Upper lobe of left lung (tissue), 6 donors: ENCODE data around the gene ASMTL. TPM values are rescaled to one million over a fixed set of nuclear protein-coding genes. Genes with fewer than 3 reads are reported as not detected.
"Not testable (repeated sequence)": the region's sequence is repeated elsewhere in the genome, so short reads cannot be mapped to it uniquely, and the experiment has no call there.

Source experiments
- ATAC-seq, 2 donors: fragments of 200-7000 bp; cut with Tn5 transposase; one replicate each; pipeline ENCODE4 v1.9.1; 2022; ENCODE audit warnings: mild to moderate bottlenecking in 2 of 2, moderate library complexity in 2 of 2; ENCODE audit not compliant: low FRiP score in 2 of 2
- DNase-seq, 2 donors: peaks; one replicate each; pipeline ENCODE4 v3.0.0-alpha.2; 2019 to 2020
- H3K27ac ChIP-seq, 4 donors: fragments of 200-600 bp; sonication (generic); one replicate each; pipeline ENCODE4 v1.5.1; 2016 to 2019
- H3K27me3 ChIP-seq, 4 donors: fragments of 200-600 bp; sonication (generic); one replicate each; pipeline ENCODE4 v1.5.1; 2017 to 2019
- H3K36me3 ChIP-seq, 4 donors: fragments of 200-600 bp; sonication (generic); one replicate each; pipeline ENCODE4 v1.5.1; 2016 to 2019
- H3K4me1 ChIP-seq, 4 donors: fragments of 200-600 bp; sonication (generic); one replicate each; pipeline ENCODE4 v1.5.1; 2018 to 2019
- H3K4me3 ChIP-seq, 4 donors: fragments of 200-600 bp; sonication (generic); one replicate each; pipeline ENCODE4 v1.5.1; 2017 to 2019; ENCODE audit warnings: mild to moderate bottlenecking in 2 of 4, moderate library complexity in 1 of 4
- H3K9me3 ChIP-seq, 4 donors: fragments of 200-600 bp; sonication (generic); one replicate each; pipeline ENCODE4 v1.5.1; 2018 to 2019
- EP300 ChIP-seq, 4 donors: sonication (generic); formaldehyde crosslinking; IDR thresholded peaks; one replicate each; pipeline ENCODE4 v1.5.1; 2017; ENCODE audit warnings: antibody characterized with exemption in 4 of 4, control low read depth in 2 of 4
- POLR2A ChIP-seq, 4 donors: fragments of 450-650 bp; IDR thresholded peaks; one replicate each; pipeline ENCODE4 v1.5.1; 2016 to 2017; ENCODE audit warnings: antibody characterized with exemption in 4 of 4, mild to moderate bottlenecking in 2 of 4
- POLR2AphosphoS5 ChIP-seq, 2 donors: sonication (generic); formaldehyde crosslinking; IDR thresholded peaks; one replicate each; pipeline ENCODE4 v1.5.1; 2017; ENCODE audit warnings: antibody characterized with exemption in 2 of 2
- WGBS, 2 donors: methylation state at CpG; one replicate each; pipeline ENCODE4 v1.1.5; 2017 to 2018; 5-methylcytosine and 5-hydroxymethylcytosine counted together
- total RNA-seq, 6 donors: library from RNA; depleted of rRNA in 4 of 6; stranded (reverse); fragments of >200 nt in 4 of 6; gene quantifications; one replicate each; pipeline versions ENCODE4 v1.1.0 to v1.2.1, GENCODE V29; 2016 to 2021
- TF ChIP-seq, protein P1 (sequence below), 6 experiments: fragments of 450-650 bp in 4 of 6; fragments of 200-600 bp in 2 of 6; sonication (generic) in 2 of 6; IDR thresholded peaks; one replicate each; pipeline ENCODE4 v1.5.1; 2016 to 2019; ENCODE audit warnings: antibody characterized with exemption in 6 of 6
- donor health status: DM: no; HTN: no; CAD: no; lungs with moderate emphysema.
- donor health status: DM: no; HTN: yes; CAD: no; lungs with severe emphysema.

ASMTL gene
- total RNA-seq, 6 donors from 2014 or later, result 11.0 to 28.3 (median 23.2) TPM

DNA sequence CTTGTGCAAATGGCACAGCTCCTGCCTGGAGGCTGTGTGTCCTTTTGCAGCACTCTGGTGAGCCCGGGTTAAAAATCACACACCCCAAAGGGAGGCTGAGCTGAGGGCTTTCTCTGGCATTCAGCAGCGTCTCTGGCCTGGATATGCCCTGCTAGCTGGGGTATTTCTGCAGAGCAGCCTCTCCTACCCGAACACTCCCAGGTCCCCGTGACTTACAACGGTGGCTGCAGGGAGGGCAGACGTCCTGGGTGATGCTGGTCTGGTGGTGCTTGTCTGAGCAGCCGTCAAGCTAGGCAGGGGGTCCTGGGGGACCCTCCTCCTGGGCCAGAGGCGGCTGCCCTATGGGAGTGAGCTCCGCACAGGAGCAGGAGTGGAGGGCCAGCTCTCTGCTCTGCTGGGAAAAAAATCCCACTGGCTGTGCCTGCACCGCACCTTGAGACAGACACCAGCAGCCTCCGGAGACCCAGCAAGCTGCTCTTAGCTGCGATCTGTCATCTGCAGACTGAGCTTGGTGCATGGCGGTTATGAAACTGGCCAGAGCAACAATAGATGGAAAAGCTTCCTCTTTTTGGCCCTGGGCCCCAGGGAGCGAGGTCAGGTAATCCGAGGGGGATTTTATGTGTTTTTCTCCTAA lies 41.3 kb upstream of the ASMTL start:
- WGBS, 2 donors, result 12 to 31% methylated on average over 6 to 15 of the region's 15 CpGs

DNA sequence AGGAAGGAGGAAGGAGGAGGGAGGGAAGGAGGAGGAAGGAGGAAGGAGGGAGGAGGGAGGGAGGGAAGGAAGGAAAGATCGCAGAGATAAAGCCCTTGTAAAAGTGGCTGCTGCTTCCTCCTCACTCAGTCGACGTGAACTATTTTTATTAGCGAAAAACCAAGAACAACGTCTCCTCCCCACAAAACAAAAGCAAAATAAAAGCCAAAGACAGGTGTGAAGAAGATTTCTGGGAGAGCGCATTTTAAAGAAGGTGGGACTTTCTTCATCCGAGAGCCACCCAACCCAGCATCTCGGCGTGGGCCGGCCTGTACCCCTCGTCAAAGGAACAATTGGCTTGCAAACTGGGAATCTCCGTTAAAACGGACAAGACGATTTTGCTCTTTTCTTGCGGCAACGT lies 40.7 kb upstream of the ASMTL start:
- H3K4me3 ChIP-seq, result no peak overlapping the region
- H3K9me3 ChIP-seq, result no peaks in the 10 kb centered on the region
- no peaks in the 10 kb centered on the region for H3K27me3 ChIP-seq
- H3K4me1 ChIP-seq, result peaks cover 0 to 8% (median 0%) of the 10 kb centered on the region in 4 donors
- no peak for DNase-seq
- no peaks in the 10 kb centered on the region for H3K36me3 ChIP-seq
- ATAC-seq, result no peak
- 47% methylated on average over 16 of the region's 16 CpGs for WGBS, 2 donors
- no peak overlapping the region for H3K27ac ChIP-seq
- no peak for TF ChIP-seq EP300 (IDR thresholded peaks at IDR 0.05)
- no peak for TF ChIP-seq POLR2A (IDR thresholded peaks at IDR 0.05)
- no peak for TF ChIP-seq POLR2AphosphoS5 (IDR thresholded peaks at IDR 0.05)
- TF ChIP-seq, protein P1, sequence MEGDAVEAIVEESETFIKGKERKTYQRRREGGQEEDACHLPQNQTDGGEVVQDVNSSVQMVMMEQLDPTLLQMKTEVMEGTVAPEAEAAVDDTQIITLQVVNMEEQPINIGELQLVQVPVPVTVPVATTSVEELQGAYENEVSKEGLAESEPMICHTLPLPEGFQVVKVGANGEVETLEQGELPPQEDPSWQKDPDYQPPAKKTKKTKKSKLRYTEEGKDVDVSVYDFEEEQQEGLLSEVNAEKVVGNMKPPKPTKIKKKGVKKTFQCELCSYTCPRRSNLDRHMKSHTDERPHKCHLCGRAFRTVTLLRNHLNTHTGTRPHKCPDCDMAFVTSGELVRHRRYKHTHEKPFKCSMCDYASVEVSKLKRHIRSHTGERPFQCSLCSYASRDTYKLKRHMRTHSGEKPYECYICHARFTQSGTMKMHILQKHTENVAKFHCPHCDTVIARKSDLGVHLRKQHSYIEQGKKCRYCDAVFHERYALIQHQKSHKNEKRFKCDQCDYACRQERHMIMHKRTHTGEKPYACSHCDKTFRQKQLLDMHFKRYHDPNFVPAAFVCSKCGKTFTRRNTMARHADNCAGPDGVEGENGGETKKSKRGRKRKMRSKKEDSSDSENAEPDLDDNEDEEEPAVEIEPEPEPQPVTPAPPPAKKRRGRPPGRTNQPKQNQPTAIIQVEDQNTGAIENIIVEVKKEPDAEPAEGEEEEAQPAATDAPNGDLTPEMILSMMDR (IDR thresholded peaks at IDR 0.05), result no peak

More for the DNA sequence above, 41.3 kb upstream of the ASMTL start:
- TF ChIP-seq EP300 (IDR thresholded peaks at IDR 0.05) (no peak), POLR2A (IDR thresholded peaks at IDR 0.05) (no peak), POLR2AphosphoS5 (IDR thresholded peaks at IDR 0.05) (no peak)
- TF ChIP-seq, protein P1 (IDR thresholded peaks at IDR 0.05), result no peak
- ATAC-seq (peak; percentile 66 to 68), DNase-seq (no peak)
- no peak overlapping the region for H3K4me3 ChIP-seq
- H3K27me3 ChIP-seq, result no peaks in the 10 kb centered on the region
- no peaks in the 10 kb centered on the region for H3K36me3 ChIP-seq
- H3K27ac ChIP-seq, result no peak overlapping the region
- no peaks in the 10 kb centered on the region for H3K9me3 ChIP-seq
- peaks cover 0 to 8% (median 0%) of the 10 kb centered on the region in 4 donors for H3K4me1 ChIP-seq

DNA sequence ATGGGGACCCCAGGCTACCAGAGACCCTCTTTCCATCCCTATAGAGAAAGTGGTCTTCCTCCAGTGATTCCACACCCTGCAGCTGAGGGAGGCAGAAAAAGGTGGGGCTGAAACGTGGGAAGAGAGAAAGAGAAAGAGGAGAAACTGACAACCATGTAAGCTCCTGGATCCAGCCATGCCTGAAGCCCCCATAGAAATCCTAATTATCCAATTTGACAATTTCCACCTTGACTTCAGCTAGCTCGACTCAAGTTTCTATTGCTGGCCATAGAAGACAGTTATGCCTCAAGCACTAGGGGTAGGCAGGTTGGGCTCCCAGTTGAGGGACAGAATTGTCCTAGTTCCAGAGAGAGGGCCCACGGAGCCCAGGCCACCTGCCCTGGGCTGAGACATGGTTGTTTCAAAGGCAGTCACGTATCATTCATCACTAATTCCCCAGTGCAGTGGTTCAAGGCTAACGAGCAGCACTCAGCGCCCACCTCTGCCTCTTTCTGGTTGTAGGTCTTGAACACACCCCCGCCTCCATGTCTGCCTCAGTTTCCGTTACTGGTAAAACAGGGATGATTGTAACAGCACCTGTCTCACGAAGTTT lies 39.8 kb upstream of the ASMTL start:
- peaks cover 0 to 8% (median 0%) of the 10 kb centered on the region in 4 donors for H3K4me1 ChIP-seq
- 81 to 87% methylated on average over 9 of the region's 9 CpGs for WGBS, 2 donors
- no peak for ATAC-seq
- H3K36me3 ChIP-seq, result no peaks in the 10 kb centered on the region
- DNase-seq, result no peak
- TF ChIP-seq POLR2AphosphoS5 (IDR thresholded peaks at IDR 0.05) (no peak), EP300 (IDR thresholded peaks at IDR 0.05) (no peak), POLR2A (IDR thresholded peaks at IDR 0.05) (no peak)
- TF ChIP-seq, protein P1 (IDR thresholded peaks at IDR 0.05), result no peak
- H3K27ac ChIP-seq, result no peak overlapping the region
- H3K4me3 ChIP-seq, result no peak overlapping the region
- H3K27me3 ChIP-seq, result no peaks in the 10 kb centered on the region
- no peaks in the 10 kb centered on the region for H3K9me3 ChIP-seq

DNA sequence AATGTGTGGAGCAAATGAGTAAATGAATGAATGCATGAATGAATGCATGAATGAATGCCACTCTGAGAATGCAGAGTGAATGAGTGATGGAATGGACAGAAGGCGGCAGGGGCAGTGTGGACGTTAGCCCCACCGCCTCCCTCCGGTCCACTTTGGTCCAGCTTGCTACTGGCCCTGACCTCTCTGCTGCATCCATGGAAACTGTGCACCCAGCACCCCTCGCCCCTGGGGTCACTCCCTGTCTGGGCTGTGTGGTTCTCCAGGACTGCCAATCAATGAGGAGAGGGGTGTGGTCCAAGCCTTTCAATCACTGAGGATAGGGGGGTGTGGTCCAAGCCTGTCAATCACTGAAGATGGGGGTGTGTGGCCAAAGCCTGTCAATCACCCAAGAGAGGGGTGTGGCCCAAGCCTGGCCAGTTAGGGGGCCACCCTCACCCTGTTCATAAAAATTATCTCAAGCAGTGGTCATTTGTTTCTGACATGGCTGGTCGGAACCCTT lies 39.2 kb upstream of the ASMTL start:
- Histone ChIP-seq H3K4me3 (no peak overlapping the region), H3K9me3 (no peaks in the 10 kb centered on the region), H3K4me1 (peaks cover 0 to 8% (median 0%) of the 10 kb centered on the region in 4 donors), H3K27me3 (no peaks in the 10 kb centered on the region), H3K36me3 (no peaks in the 10 kb centered on the region), H3K27ac (no peak overlapping the region)
- ATAC-seq, result peak; percentile 29 to 49
- TF ChIP-seq EP300 (IDR thresholded peaks at IDR 0.05), result no peak
- no peak for TF ChIP-seq POLR2AphosphoS5 (IDR thresholded peaks at IDR 0.05)
- TF ChIP-seq, protein P1 (IDR thresholded peaks at IDR 0.05), result no peak
- TF ChIP-seq POLR2A (IDR thresholded peaks at IDR 0.05), result no peak
- DNase-seq, result no peak
- 82 to 91% methylated on average over 6 of the region's 6 CpGs for WGBS, 2 donors

DNA sequence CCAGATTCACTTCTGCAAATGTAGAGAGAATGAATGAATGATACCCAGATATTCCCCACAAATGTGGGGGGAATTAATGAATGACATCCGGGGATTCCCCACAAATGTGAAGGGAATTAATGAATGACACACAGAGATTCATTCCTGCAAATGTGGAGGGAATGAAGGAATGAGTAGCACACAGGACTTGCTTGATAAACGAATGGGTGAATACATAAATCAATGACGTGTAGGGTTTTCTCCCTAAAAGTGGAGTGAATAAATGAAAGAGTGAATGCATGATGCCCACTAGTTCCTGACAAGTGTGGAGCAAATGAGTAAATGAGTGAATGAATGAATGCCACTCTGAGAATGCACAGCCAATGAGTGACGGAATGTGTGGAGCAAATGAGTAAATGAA lies 38.5 kb upstream of the ASMTL start:
- not testable (repeated sequence) for H3K4me1 ChIP-seq, DNase-seq, H3K27ac ChIP-seq, ATAC-seq, H3K9me3 ChIP-seq, H3K36me3 ChIP-seq, H3K4me3 ChIP-seq, H3K27me3 ChIP-seq
- 91 to 96% methylated on average over 4 of the region's 4 CpGs for WGBS, 2 donors

DNA sequence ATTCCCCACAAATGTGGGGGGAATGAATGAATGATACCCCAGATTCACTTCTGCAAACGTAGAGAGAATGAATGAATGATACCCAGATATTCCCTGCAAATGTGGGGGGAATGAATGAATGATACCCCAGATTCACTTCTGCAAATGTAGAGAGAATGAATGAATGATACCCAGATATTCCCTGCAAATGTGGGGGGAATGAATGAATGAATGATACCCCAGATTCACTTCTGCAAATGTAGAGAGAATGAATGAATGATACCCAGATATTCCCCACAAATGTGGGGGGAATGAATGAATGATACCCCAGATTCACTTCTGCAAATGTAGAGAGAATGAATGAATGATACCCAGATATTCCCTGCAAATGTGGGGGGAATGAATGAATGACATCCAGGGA lies 38.0 kb upstream of the ASMTL start:
- not testable (repeated sequence) for H3K27me3 ChIP-seq, H3K9me3 ChIP-seq, DNase-seq, H3K36me3 ChIP-seq, H3K4me1 ChIP-seq, ATAC-seq, H3K27ac ChIP-seq, H3K4me3 ChIP-seq
- WGBS, 2 donors, result 67% methylated on average over 1 of the region's 1 CpG; no CpG with 5 or more reads in 1 of the 2 donors

DNA sequence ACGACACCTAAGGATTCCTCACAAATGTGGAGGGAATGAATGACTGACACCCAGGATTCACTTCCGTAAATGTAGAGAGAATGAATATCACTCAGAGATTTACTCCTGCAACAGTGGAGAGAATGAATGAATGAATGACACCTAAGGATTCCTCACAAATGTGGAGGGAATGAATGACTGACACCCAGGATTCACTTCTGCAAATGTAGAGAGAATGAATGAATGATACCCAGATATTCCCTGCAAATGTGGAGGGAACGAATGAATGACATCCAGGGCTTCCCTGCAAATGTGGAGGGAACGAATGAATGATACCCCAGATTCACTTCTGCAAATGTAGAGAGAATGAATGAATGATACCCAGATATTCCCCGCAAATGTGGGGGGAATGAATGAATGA lies 36.6 kb upstream of the ASMTL start:
- DNase-seq, H3K36me3 ChIP-seq, H3K9me3 ChIP-seq, H3K27ac ChIP-seq, H3K27me3 ChIP-seq, H3K4me1 ChIP-seq, ATAC-seq, H3K4me3 ChIP-seq: not testable (repeated sequence)
- 82 to 88% methylated on average over 5 of the region's 5 CpGs for WGBS, 2 donors
